HepG2 (cell line): Measurements from ENCODE around the gene RABEP1. TPM values are rescaled to one million over a fixed set of nuclear protein-coding genes. Genes with fewer than 3 reads are reported as not detected.

Source experiments
- CHD4 ChIP-seq: fragments of 200-600 bp; sonication (generic); IDR thresholded peaks from 2 replicates; pipeline ENCODE4 v1.7.0; 2017; ENCODE audit warnings: mild to moderate bottlenecking, low read length, borderline replicate concordance
- GABPB1 ChIP-seq: IDR thresholded peaks from 2 replicates; pipeline ENCODE4 v1.6.1; 2016; ENCODE audit warnings: mild to moderate bottlenecking, missing genetic modification reagents, moderate library complexity, missing compliant biosample characterization
- GTF2F1 ChIP-seq: fragments of 150-350 bp; IDR thresholded peaks from 2 replicates; pipeline ENCODE4 v1.6.1; 2014; ENCODE audit warnings: low read length
- LCORL ChIP-seq, 2 experiments: fragments of 450-650 bp in 1 of 2; sonication (generic) in 1 of 2; formaldehyde crosslinking in 1 of 2; IDR thresholded peaks; 2 replicates each; pipeline versions ENCODE4 v1.5.0 to v1.6.1; 2017 to 2020; ENCODE audit warnings: antibody characterized with exemption in 1 of 2, missing genetic modification reagents in 1 of 2
- NR2F1 ChIP-seq, 2 experiments: fragments of 450-650 bp in 1 of 2; formaldehyde crosslinking in 1 of 2; IDR thresholded peaks; 2 replicates each; pipeline versions ENCODE4 v1.5.0 to v1.6.1; 2016 to 2020; ENCODE audit warnings: mild to moderate bottlenecking in 1 of 2, missing compliant biosample characterization in 1 of 2, missing genetic modification reagents in 1 of 2, moderate library complexity in 1 of 2
- ONECUT2 ChIP-seq: sonication (generic); formaldehyde crosslinking; IDR thresholded peaks from 2 replicates; pipeline ENCODE4 v1.4.0; 2020; ENCODE audit warnings: missing genetic modification reagents
- RAD21 ChIP-seq: fragments of 450-650 bp; formaldehyde crosslinking; IDR thresholded peaks from 2 replicates; pipeline ENCODE4 v1.5.0; 2020; ENCODE audit warnings: mild to moderate bottlenecking
- SETDB1 ChIP-seq: sonication (generic); formaldehyde crosslinking; IDR thresholded peaks from 2 replicates; pipeline ENCODE4 v1.5.1; 2020; ENCODE audit warnings: missing genetic modification reagents, mild to moderate bottlenecking, borderline replicate concordance
- SKI ChIP-seq: fragments of 450-650 bp; IDR thresholded peaks from one replicate; pipeline ENCODE4 v1.6.1; 2018; ENCODE audit warnings: mild to moderate bottlenecking; ENCODE audit not compliant: partially characterized antibody
- SRSF9 ChIP-seq: fragments of 200-400 bp; formaldehyde crosslinking; IDR thresholded peaks from 2 replicates; pipeline ENCODE4 v1.6.1; 2018; ENCODE audit warnings: borderline replicate concordance, mild to moderate bottlenecking, low read depth, low read length; ENCODE audit not compliant: insufficient read depth, poor library complexity, severe bottlenecking
- YY1 ChIP-seq: IDR thresholded peaks from 2 replicates; pipeline ENCODE4 v1.6.1; 2011; ENCODE audit warnings: low read length, low read depth, moderate library complexity, mild to moderate bottlenecking; ENCODE audit not compliant: insufficient read depth, insufficient replicate concordance
- ZBTB1 ChIP-seq: sonication (generic); formaldehyde crosslinking; IDR thresholded peaks from 2 replicates; pipeline ENCODE4 v1.4.0; 2020; ENCODE audit warnings: missing genetic modification reagents, borderline replicate concordance
- ZFY ChIP-seq: sonication (generic); formaldehyde crosslinking; IDR thresholded peaks from 2 replicates; pipeline ENCODE4 v1.4.0; 2020; ENCODE audit warnings: missing genetic modification reagents
- ZNF326 ChIP-seq: sonication (generic); formaldehyde crosslinking; IDR thresholded peaks from 2 replicates; pipeline ENCODE4 v1.4.0; 2020; ENCODE audit warnings: missing genetic modification reagents, borderline replicate concordance
- ZNF562 ChIP-seq: sonication (generic); formaldehyde crosslinking; IDR thresholded peaks from 2 replicates; pipeline ENCODE4 v1.8.0; 2022; ENCODE audit warnings: missing genetic modification reagents, borderline replicate concordance
- ZNF75D ChIP-seq: sonication (generic); formaldehyde crosslinking; IDR thresholded peaks from 2 replicates; pipeline ENCODE4 v1.8.1; 2023; ENCODE audit warnings: missing genetic modification reagents, mild to moderate bottlenecking, borderline replicate concordance
- polyA plus RNA-seq, 8 experiments: library from polyadenylated mRNA; depleted of rRNA in 3 of 8; stranded (reverse) in 7 of 8; unstranded in 1 of 8; fragments of >200 nt; fragmentation: Illumina TruSeq in 4 of 8; extraction: Trizol in 4 of 8; gene quantifications; 2 replicates each; pipeline versions ENCODE4 v1.2.1 to v1.2.3, GENCODE V29; 2011 to 2016; ENCODE audit warnings: low read depth in 4 of 8, missing spikeins in 1 of 8, mixed read lengths in 1 of 8; ENCODE audit not compliant: insufficient read depth in 1 of 8
- total RNA-seq, 5 experiments: library from RNA; depleted of rRNA; stranded (reverse); fragments of >200 nt; fragmentation: Illumina TruSeq; extraction: Trizol; gene quantifications; 2 replicates each; pipeline ENCODE4 v1.2.3, GENCODE V29; 2016; ENCODE audit warnings: low read depth in 1 of 5
- TF ChIP-seq, protein P1 (sequence below): sonication (generic); formaldehyde crosslinking; IDR thresholded peaks from 2 replicates; pipeline ENCODE4 v1.4.0; 2020; ENCODE audit warnings: missing genetic modification reagents
- TF ChIP-seq, protein P2 (sequence below): sonication (generic); formaldehyde crosslinking; IDR thresholded peaks from 2 replicates; pipeline ENCODE4 v1.4.0; 2020; ENCODE audit warnings: missing genetic modification reagents, borderline replicate concordance
- TF ChIP-seq, protein P3 (sequence below): sonication (generic); formaldehyde crosslinking; conservative IDR thresholded peaks from 2 replicates; pipeline ENCODE4 v1.4.0; 2020; ENCODE audit warnings: mild to moderate bottlenecking, missing genetic modification reagents, moderate library complexity
- TF ChIP-seq, protein P4 (sequence below): sonication (generic); formaldehyde crosslinking; IDR thresholded peaks from 2 replicates; pipeline ENCODE4 v1.4.0; 2020; ENCODE audit warnings: mild to moderate bottlenecking, missing genetic modification reagents
- TF ChIP-seq, protein P5 (sequence below): sonication (generic); formaldehyde crosslinking; IDR thresholded peaks from 2 replicates; pipeline ENCODE4 v1.4.0; 2020; ENCODE audit warnings: missing genetic modification reagents

The RABEP1 gene
- total and polyA plus RNA-seq, 2 of the 13 experiments (the other 11 are each of a cell fraction or from before 2014, with no cell fraction given) = 13.7 to 41.5 TPM

DNA sequence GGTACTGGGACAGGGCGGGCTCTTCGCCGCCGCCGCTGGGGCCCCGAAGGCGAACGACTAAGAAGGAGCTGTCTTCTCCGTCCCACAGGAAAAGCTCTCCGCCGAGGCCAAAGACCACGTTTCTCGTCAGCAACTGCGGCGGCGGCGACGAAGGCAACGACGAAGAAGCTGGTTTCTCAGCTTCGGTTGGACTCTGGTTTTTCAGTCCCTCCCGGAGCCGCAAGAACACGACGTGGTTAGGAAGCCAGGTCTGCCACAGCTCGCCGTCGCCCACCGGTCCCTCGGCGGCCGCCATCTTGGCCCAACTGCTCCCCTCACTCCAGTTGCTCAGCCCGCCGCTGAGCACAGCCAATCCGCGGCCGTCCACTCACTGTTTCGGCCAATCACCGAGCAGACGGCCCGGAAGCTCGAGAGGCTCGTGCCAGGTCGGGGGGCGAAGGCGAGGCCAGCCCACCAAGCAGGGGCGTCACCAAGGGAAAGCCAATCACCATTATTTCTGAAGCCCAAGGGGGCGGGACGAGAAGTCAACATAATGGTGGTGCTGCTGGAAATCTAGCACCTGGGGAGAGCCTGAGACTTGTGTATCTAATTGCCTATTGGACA, 137.4 kb downstream of the RABEP1 start, which contains the start of gene NUP88 (continued):
- TF ChIP-seq, protein P1, sequence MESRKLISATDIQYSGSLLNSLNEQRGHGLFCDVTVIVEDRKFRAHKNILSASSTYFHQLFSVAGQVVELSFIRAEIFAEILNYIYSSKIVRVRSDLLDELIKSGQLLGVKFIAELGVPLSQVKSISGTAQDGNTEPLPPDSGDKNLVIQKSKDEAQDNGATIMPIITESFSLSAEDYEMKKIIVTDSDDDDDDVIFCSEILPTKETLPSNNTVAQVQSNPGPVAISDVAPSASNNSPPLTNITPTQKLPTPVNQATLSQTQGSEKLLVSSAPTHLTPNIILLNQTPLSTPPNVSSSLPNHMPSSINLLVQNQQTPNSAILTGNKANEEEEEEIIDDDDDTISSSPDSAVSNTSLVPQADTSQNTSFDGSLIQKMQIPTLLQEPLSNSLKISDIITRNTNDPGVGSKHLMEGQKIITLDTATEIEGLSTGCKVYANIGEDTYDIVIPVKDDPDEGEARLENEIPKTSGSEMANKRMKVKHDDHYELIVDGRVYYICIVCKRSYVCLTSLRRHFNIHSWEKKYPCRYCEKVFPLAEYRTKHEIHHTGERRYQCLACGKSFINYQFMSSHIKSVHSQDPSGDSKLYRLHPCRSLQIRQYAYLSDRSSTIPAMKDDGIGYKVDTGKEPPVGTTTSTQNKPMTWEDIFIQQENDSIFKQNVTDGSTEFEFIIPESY (CRISPR knock-in tag) = no peak
- no peak for TF ChIP-seq GTF2F1
- TF ChIP-seq, protein P2, sequence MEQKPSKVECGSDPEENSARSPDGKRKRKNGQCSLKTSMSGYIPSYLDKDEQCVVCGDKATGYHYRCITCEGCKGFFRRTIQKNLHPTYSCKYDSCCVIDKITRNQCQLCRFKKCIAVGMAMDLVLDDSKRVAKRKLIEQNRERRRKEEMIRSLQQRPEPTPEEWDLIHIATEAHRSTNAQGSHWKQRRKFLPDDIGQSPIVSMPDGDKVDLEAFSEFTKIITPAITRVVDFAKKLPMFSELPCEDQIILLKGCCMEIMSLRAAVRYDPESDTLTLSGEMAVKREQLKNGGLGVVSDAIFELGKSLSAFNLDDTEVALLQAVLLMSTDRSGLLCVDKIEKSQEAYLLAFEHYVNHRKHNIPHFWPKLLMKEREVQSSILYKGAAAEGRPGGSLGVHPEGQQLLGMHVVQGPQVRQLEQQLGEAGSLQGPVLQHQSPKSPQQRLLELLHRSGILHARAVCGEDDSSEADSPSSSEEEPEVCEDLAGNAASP (CRISPR knock-in tag) = 0 out of 2 replicates have a peak, but pooled peaks have one; percentile 20
- TF ChIP-seq YY1 = peak; percentile 97
- TF ChIP-seq, protein P3, sequence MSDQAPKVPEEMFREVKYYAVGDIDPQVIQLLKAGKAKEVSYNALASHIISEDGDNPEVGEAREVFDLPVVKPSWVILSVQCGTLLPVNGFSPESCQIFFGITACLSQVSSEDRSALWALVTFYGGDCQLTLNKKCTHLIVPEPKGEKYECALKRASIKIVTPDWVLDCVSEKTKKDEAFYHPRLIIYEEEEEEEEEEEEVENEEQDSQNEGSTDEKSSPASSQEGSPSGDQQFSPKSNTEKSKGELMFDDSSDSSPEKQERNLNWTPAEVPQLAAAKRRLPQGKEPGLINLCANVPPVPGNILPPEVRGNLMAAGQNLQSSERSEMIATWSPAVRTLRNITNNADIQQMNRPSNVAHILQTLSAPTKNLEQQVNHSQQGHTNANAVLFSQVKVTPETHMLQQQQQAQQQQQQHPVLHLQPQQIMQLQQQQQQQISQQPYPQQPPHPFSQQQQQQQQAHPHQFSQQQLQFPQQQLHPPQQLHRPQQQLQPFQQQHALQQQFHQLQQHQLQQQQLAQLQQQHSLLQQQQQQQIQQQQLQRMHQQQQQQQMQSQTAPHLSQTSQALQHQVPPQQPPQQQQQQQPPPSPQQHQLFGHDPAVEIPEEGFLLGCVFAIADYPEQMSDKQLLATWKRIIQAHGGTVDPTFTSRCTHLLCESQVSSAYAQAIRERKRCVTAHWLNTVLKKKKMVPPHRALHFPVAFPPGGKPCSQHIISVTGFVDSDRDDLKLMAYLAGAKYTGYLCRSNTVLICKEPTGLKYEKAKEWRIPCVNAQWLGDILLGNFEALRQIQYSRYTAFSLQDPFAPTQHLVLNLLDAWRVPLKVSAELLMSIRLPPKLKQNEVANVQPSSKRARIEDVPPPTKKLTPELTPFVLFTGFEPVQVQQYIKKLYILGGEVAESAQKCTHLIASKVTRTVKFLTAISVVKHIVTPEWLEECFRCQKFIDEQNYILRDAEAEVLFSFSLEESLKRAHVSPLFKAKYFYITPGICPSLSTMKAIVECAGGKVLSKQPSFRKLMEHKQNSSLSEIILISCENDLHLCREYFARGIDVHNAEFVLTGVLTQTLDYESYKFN (CRISPR knock-in tag) = peak; percentile 14; the same call in 1 of the 2 replicates
- TF ChIP-seq NR2F1 (CRISPR knock-in tag; IDR thresholded peaks at IDR 0.05) = no peak
- TF ChIP-seq ZBTB1 (CRISPR knock-in tag) = no peak
- no peak for TF ChIP-seq ONECUT2 (CRISPR knock-in tag)
- no peak for TF ChIP-seq ZNF326 (CRISPR knock-in tag)
- no peak for TF ChIP-seq LCORL (IDR thresholded peaks at IDR 0.05)
- TF ChIP-seq LCORL (CRISPR knock-in tag; IDR thresholded peaks at IDR 0.05) = no peak
- TF ChIP-seq ZNF562 = no peak
- peak; percentile 97 for TF ChIP-seq GABPB1 (CRISPR knock-in tag)
- no peak for TF ChIP-seq RAD21 (CRISPR knock-in tag)
- TF ChIP-seq CHD4 = no peak
- no peak for TF ChIP-seq SETDB1 (CRISPR knock-in tag)
- TF ChIP-seq, protein P4, sequence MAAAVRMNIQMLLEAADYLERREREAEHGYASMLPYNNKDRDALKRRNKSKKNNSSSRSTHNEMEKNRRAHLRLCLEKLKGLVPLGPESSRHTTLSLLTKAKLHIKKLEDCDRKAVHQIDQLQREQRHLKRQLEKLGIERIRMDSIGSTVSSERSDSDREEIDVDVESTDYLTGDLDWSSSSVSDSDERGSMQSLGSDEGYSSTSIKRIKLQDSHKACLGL (CRISPR knock-in tag) = peak; percentile 15; the same call in 1 of the 2 replicates
- TF ChIP-seq ZNF75D (CRISPR knock-in tag) = no peak
- peak; percentile 78 for TF ChIP-seq ZFY
- TF ChIP-seq, protein P5, sequence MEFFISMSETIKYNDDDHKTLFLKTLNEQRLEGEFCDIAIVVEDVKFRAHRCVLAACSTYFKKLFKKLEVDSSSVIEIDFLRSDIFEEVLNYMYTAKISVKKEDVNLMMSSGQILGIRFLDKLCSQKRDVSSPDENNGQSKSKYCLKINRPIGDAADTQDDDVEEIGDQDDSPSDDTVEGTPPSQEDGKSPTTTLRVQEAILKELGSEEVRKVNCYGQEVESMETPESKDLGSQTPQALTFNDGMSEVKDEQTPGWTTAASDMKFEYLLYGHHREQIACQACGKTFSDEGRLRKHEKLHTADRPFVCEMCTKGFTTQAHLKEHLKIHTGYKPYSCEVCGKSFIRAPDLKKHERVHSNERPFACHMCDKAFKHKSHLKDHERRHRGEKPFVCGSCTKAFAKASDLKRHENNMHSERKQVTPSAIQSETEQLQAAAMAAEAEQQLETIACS (CRISPR knock-in tag) = no peak
- TF ChIP-seq SKI = no peak
- TF ChIP-seq SRSF9 = no peak
